ENCODE measurements around the gene LINGO1.

Gene LINGO1

GRCh38 chr15:77670558-77671361, 38.0 kb upstream of the LINGO1 start:
- no peak overlapping the region for H3K9ac ChIP-seq (ENCODE audit: low read length in 5 of 5)

GRCh38 chr15:77669896-77670295, 37.2 kb upstream of the LINGO1 start:
- no peaks in the 10 kb centered on the region for H3K4me1 ChIP-seq (ENCODE audit: control insufficient read depth in 5 of 5, insufficient read depth in 5 of 5, low read length in 5 of 5)
- no peaks in the 10 kb centered on the region for H3K36me3 ChIP-seq (ENCODE audit: control insufficient read depth in 5 of 5, insufficient read depth in 5 of 5, low read length in 5 of 5)
- no peak overlapping the region for H3K27ac ChIP-seq (ENCODE audit: low read depth, low read length)
- H3K4me3 ChIP-seq (ENCODE audit: low read depth in 1 of 5, low read length in 5 of 5), result no peak overlapping the region
- H3K9me3 ChIP-seq (ENCODE audit: control insufficient read depth in 5 of 5, low read length in 5 of 5), result no peaks in the 10 kb centered on the region
- peaks cover 11 to 71% (median 49%) of the 10 kb centered on the region in 5 donors for H3K27me3 ChIP-seq (ENCODE audit: control insufficient read depth in 5 of 5, insufficient read depth in 4 of 5, low read length in 5 of 5)
- no peak overlapping the region for H3K9ac ChIP-seq (ENCODE audit: low read length in 5 of 5)

More at GRCh38 chr15:77670558-77671361, 38.0 kb upstream of the LINGO1 start:
- Histone ChIP-seq H3K4me3 (ENCODE audit: low read depth in 1 of 5, low read length in 5 of 5) (no peak overlapping the region), H3K4me1 (ENCODE audit: control insufficient read depth in 5 of 5, insufficient read depth in 5 of 5, low read length in 5 of 5) (no peaks in the 10 kb centered on the region), H3K9me3 (ENCODE audit: control insufficient read depth in 5 of 5, low read length in 5 of 5) (no peaks in the 10 kb centered on the region), H3K27ac (ENCODE audit: low read depth, low read length) (no peak overlapping the region), H3K36me3 (ENCODE audit: control insufficient read depth in 5 of 5, insufficient read depth in 5 of 5, low read length in 5 of 5) (no peaks in the 10 kb centered on the region), H3K27me3 (ENCODE audit: control insufficient read depth in 5 of 5, insufficient read depth in 4 of 5, low read length in 5 of 5) (peaks cover 11 to 63% (median 41%) of the 10 kb centered on the region in 5 donors)

GRCh38 chr15:77667338-77668234, 34.9 kb upstream of the LINGO1 start:
- Histone ChIP-seq H3K36me3 (ENCODE audit: control insufficient read depth in 5 of 5, insufficient read depth in 5 of 5, low read length in 5 of 5) (no peaks in the 10 kb centered on the region), H3K9ac (ENCODE audit: low read length in 5 of 5) (no peak overlapping the region), H3K27me3 (ENCODE audit: control insufficient read depth in 5 of 5, insufficient read depth in 4 of 5, low read length in 5 of 5) (peaks cover 11 to 64% (median 55%) of the 10 kb centered on the region in 5 donors), H3K9me3 (ENCODE audit: control insufficient read depth in 5 of 5, low read length in 5 of 5) (no peaks in the 10 kb centered on the region), H3K4me1 (ENCODE audit: control insufficient read depth in 5 of 5, insufficient read depth in 5 of 5, low read length in 5 of 5) (no peaks in the 10 kb centered on the region), H3K4me3 (ENCODE audit: low read depth in 1 of 5, low read length in 5 of 5) (no peak overlapping the region), H3K27ac (ENCODE audit: low read depth, low read length) (no peak overlapping the region)

GRCh38 chr15:77666296-77666660, 33.6 kb upstream of the LINGO1 start:
- Histone ChIP-seq H3K27ac (ENCODE audit: low read depth, low read length) (no peak overlapping the region), H3K27me3 (ENCODE audit: control insufficient read depth in 5 of 5, insufficient read depth in 4 of 5, low read length in 5 of 5) (peaks cover 7 to 60% (median 50%) of the 10 kb centered on the region in 5 donors), H3K4me3 (ENCODE audit: low read depth in 1 of 5, low read length in 5 of 5) (no peak overlapping the region), H3K9ac (ENCODE audit: low read length in 5 of 5) (no peak overlapping the region), H3K36me3 (ENCODE audit: control insufficient read depth in 5 of 5, insufficient read depth in 5 of 5, low read length in 5 of 5) (no peaks in the 10 kb centered on the region), H3K4me1 (ENCODE audit: control insufficient read depth in 5 of 5, insufficient read depth in 5 of 5, low read length in 5 of 5) (no peaks in the 10 kb centered on the region), H3K9me3 (ENCODE audit: control insufficient read depth in 5 of 5, low read length in 5 of 5) (no peaks in the 10 kb centered on the region)

GRCh38 chr15:77665530-77666295, 33.0 kb upstream of the LINGO1 start:
- Histone ChIP-seq H3K9me3 (ENCODE audit: control insufficient read depth in 5 of 5, low read length in 5 of 5) (no peaks in the 10 kb centered on the region), H3K9ac (ENCODE audit: low read length in 5 of 5) (no peak overlapping the region), H3K27ac (ENCODE audit: low read depth, low read length) (no peak overlapping the region), H3K36me3 (ENCODE audit: control insufficient read depth in 5 of 5, insufficient read depth in 5 of 5, low read length in 5 of 5) (no peaks in the 10 kb centered on the region), H3K27me3 (ENCODE audit: control insufficient read depth in 5 of 5, insufficient read depth in 4 of 5, low read length in 5 of 5) (peaks cover 7 to 57% (median 45%) of the 10 kb centered on the region in 5 donors), H3K4me1 (ENCODE audit: control insufficient read depth in 5 of 5, insufficient read depth in 5 of 5, low read length in 5 of 5) (no peaks in the 10 kb centered on the region), H3K4me3 (ENCODE audit: low read depth in 1 of 5, low read length in 5 of 5) (no peak overlapping the region)

- H3K27ac ChIP-seq (ENCODE audit: low read depth, low read length), result no peak overlapping the region
- no peaks in the 10 kb centered on the region for H3K9me3 ChIP-seq (ENCODE audit: control insufficient read depth in 5 of 5, low read length in 5 of 5)
- H3K27me3 ChIP-seq (ENCODE audit: control insufficient read depth in 5 of 5, insufficient read depth in 4 of 5, low read length in 5 of 5), result peaks cover 7 to 59% (median 43%) of the 10 kb centered on the region in 5 donors
- H3K36me3 ChIP-seq (ENCODE audit: control insufficient read depth in 5 of 5, insufficient read depth in 5 of 5, low read length in 5 of 5), result no peaks in the 10 kb centered on the region
- H3K9ac ChIP-seq (ENCODE audit: low read length in 5 of 5), result no peak overlapping the region
- no peak overlapping the region for H3K4me3 ChIP-seq (ENCODE audit: low read depth in 1 of 5, low read length in 5 of 5)
- peaks cover 0 to 5% (median 0%) of the 10 kb centered on the region in 5 donors for H3K4me1 ChIP-seq (ENCODE audit: control insufficient read depth in 5 of 5, insufficient read depth in 5 of 5, low read length in 5 of 5)
These were observed 31.7 kb upstream of the LINGO1 start for GRCh38 chr15:77664428-77664827.

- H3K4me3 ChIP-seq (ENCODE audit: low read depth in 1 of 5, low read length in 5 of 5), result no peak overlapping the region
- H3K9me3 ChIP-seq (ENCODE audit: control insufficient read depth in 5 of 5, low read length in 5 of 5), result no peaks in the 10 kb centered on the region
- H3K36me3 ChIP-seq (ENCODE audit: control insufficient read depth in 5 of 5, insufficient read depth in 5 of 5, low read length in 5 of 5), result no peaks in the 10 kb centered on the region
- H3K27me3 ChIP-seq (ENCODE audit: control insufficient read depth in 5 of 5, insufficient read depth in 4 of 5, low read length in 5 of 5), result peaks cover 7 to 49% (median 36%) of the 10 kb centered on the region in 5 donors
- no peak overlapping the region for H3K27ac ChIP-seq (ENCODE audit: low read depth, low read length)
- no peak overlapping the region for H3K9ac ChIP-seq (ENCODE audit: low read length in 5 of 5)
- H3K4me1 ChIP-seq (ENCODE audit: control insufficient read depth in 5 of 5, insufficient read depth in 5 of 5, low read length in 5 of 5), result peaks cover 0 to 5% (median 0%) of the 10 kb centered on the region in 5 donors
These were observed 30.5 kb upstream of the LINGO1 start for GRCh38 chr15:77663256-77663655.

- H3K27me3 ChIP-seq (ENCODE audit: control insufficient read depth in 5 of 5, insufficient read depth in 4 of 5, low read length in 5 of 5), result peaks cover 7 to 40% (median 20%) of the 10 kb centered on the region in 5 donors
- no peaks in the 10 kb centered on the region for H3K36me3 ChIP-seq (ENCODE audit: control insufficient read depth in 5 of 5, insufficient read depth in 5 of 5, low read length in 5 of 5)
- H3K4me1 ChIP-seq (ENCODE audit: control insufficient read depth in 5 of 5, insufficient read depth in 5 of 5, low read length in 5 of 5), result peaks cover 0 to 5% (median 0%) of the 10 kb centered on the region in 5 donors
- no peak overlapping the region for H3K9ac ChIP-seq (ENCODE audit: low read length in 5 of 5)
- H3K27ac ChIP-seq (ENCODE audit: low read depth, low read length), result no peak overlapping the region
- peaks cover 0 to 2% (median 0%) of the 10 kb centered on the region in 5 donors for H3K9me3 ChIP-seq (ENCODE audit: control insufficient read depth in 5 of 5, low read length in 5 of 5)
- no peak overlapping the region for H3K4me3 ChIP-seq (ENCODE audit: low read depth in 1 of 5, low read length in 5 of 5)
These were observed 26.9 kb upstream of the LINGO1 start for GRCh38 chr15:77659350-77660321.

- Histone ChIP-seq H3K9ac (ENCODE audit: low read length in 5 of 5) (no peak overlapping the region), H3K27me3 (ENCODE audit: control insufficient read depth in 5 of 5, insufficient read depth in 4 of 5, low read length in 5 of 5) (peaks cover 7 to 35% (median 22%) of the 10 kb centered on the region in 5 donors), H3K27ac (ENCODE audit: low read depth, low read length) (no peak overlapping the region), H3K9me3 (ENCODE audit: control insufficient read depth in 5 of 5, low read length in 5 of 5) (peaks cover 5 to 13% (median 10%) of the 10 kb centered on the region in 5 donors), H3K4me3 (ENCODE audit: low read depth in 1 of 5, low read length in 5 of 5) (no peak overlapping the region), H3K4me1 (ENCODE audit: control insufficient read depth in 5 of 5, insufficient read depth in 5 of 5, low read length in 5 of 5) (peaks cover 0 to 5% (median 0%) of the 10 kb centered on the region in 5 donors), H3K36me3 (ENCODE audit: control insufficient read depth in 5 of 5, insufficient read depth in 5 of 5, low read length in 5 of 5) (no peaks in the 10 kb centered on the region)
These were observed 25.6 kb upstream of the LINGO1 start for GRCh38 chr15:77658304-77658703.

Measured in subcutaneous abdominal adipose tissue (tissue), 5 donors.